Activated CD4-positive, alpha-beta T cell treated with anti-CD3 and anti-CD28 coated beads for 1 hour (primary cell): Measurements from ENCODE around the gene ZNF362.

Experiments
- DNase-seq: peaks from one replicate; pipeline ENCODE4 v3.0.0-alpha.2; 2020

The ZNF362 gene

DNA sequence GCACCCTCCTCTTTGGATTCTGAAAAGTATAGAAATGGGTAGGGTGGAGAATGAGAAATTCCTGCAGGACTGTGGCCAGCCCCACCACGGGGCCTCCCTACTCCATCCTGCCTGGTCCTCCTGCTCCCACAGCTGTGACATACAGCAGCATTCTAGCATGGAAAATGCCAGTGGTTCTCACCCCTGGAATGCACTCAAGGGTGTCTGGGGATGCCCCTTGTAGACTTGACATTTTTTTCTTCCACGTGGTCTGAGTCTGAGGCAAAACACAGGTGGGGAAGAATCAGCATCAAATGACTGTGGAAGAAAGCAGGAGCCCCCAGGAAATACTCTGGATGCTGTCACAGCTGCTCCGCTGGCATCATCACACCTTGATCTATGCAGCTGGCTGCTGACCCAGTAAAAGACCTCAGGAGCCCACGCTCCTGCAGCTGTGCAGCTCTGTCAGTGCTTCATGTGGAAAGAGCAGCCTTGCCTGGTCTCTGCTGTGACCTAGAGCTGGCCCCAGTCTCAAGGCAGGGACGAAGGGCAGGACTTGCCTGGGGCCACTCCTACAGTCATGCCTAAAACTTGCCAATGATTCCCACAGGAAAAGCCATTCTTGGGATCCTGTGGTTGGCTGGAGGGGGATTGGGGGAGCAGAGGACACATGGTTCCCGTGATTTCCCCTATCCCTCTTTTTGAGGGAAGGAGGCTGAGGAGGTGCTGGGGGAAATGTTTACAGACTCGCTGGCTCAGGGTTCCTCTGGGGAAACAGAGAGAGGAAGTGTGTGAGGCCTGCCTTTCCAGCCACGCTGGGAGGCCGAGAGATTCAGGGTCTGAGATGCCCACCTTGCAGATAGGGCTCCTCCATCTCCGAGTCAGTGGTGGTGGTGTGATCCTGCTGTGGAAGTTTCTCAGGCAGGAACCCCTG lies 75.4 kb downstream of the ZNF362 start:
- no peak for DNase-seq

GRCh38 chr1:33332357-33332789 lies 76.1 kb downstream of the ZNF362 start:
- DNase-seq, result no peak

DNA sequence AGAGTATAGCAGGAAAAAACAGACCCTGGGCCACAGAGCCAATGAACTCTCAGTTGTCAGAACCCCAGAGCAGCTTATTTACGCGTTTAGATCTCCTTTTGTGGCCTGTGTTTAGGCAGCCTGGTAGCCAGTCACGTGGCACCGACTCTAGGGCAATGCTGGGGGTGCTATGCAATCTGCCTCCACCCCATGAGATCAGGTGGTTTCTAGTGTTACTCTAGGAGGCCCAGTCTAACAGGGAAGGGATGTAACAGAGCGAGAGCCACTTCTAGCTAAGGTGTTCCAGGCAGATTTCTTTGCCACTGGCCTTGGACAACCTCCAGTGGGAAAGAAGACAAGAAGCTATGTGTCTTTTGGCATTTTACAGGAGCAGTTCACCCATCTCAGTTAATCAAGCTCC lies 76.6 kb downstream of the ZNF362 start:
- DNase-seq, result no peak

DNA sequence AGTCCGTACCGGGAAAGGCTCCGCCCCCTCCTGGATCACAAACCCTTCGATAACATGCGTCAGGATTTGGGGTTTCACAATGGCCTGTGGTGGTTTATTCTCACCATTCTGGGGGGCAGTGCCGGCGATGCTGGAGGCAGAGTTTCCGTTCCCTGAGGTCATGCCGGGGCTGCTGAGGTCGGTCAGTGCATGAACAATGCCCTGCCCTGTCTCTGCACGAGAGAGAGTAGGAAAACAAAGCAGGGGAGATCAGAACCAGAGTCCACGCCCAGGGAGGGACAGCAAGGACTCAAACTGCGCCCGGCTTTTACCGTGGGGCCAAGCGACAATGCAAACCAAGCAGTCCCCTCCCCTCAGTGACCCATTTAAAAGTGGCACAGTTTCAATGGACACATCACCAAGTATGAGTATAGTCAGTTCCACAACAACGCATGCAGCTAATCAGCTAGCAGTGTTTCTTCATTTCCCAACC lies 77.8 kb downstream of the ZNF362 start:
- no peak for DNase-seq

- no peak for DNase-seq
Measured at GRCh38 chr1:33335020-33335419, 78.7 kb downstream of the ZNF362 start.

- DNase-seq, result no peak
Measured at GRCh38 chr1:33336580-33336979, 80.3 kb downstream of the ZNF362 start.

GRCh38 chr1:33337441-33337840 lies 81.1 kb downstream of the ZNF362 start:
- DNase-seq, result no peak

DNA sequence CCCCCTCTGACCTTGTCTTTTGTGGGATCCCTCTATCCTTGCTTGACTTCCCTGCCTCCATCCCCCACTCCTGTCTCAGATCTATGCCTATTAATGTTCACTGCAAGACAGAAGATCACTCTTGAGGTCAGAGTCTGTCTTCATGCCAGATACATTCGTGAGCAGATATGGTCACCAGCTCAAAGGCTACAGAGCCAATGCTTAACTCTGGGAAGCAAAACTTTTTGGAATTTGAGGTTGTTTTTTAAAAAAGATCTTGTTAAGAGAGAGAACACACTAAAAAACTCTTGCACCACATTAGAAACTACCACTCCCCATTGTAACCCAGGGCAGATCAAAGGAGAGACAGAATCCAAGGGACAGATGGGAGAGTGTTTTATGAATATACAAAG lies 81.8 kb downstream of the ZNF362 start:
- no peak for DNase-seq

- DNase-seq, result no peak
Measured at GRCh38 chr1:33338440-33339211, 82.3 kb downstream of the ZNF362 start.

- no peak for DNase-seq
Measured at GRCh38 chr1:33339413-33339812, 83.1 kb downstream of the ZNF362 start.

DNA sequence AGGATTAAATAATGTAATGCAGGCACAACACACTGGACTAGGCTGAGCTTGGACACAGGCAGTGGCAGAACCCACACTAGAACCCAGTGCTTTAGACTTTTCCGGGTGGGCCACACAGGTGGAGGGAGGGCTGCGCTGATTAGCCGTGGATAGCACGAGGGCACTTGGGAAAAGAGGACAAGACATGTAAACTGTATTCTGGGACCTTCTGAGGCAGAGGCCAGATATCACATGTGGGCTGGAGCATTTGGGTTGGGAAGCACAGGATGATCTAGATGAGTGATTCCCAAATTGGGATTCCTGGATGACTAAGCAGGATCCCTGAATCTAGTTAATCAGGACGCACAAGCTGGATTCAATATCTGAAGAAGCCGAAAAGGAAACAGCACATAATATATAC lies 84.9 kb downstream of the ZNF362 start:
- no peak for DNase-seq

DNA sequence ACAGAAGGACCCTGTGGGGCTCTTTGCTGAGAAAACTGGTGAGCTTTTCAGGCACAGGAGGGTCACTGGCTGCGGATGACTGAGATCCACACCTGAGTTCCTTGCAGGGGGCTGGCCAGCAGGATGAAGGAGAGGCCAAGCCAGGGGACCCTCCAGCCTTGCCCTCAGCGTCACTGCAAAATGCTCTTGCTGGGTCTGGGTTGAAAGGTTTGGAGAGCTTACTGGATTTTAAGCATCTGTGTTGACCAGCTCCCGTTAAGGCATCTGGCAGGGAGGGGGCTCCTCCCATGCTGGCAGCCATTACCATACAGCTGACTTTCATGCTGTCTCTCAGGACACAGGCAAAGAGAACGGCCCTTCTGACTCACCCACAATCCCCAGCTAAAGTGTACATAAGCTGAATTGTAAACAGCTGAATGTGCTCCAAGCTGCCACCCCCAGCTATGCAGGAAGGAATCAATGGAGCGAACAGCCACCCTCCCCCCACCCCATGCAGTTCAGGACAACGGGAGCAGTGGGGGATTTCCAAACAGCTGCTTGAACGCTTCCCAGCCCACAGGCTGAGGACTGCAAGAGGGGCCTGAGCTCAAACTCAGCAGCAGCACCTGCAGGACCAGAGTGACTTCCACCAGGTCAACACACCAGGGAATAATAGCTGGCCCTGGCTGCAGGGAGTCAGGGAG lies 85.9 kb downstream of the ZNF362 start:
- DNase-seq, result no peak

- DNase-seq, result no peak
Measured at GRCh38 chr1:33343539-33343938, 87.2 kb downstream of the ZNF362 start.

- no peak for DNase-seq
Measured at GRCh38 chr1:33344896-33345560, 88.7 kb downstream of the ZNF362 start.

DNA sequence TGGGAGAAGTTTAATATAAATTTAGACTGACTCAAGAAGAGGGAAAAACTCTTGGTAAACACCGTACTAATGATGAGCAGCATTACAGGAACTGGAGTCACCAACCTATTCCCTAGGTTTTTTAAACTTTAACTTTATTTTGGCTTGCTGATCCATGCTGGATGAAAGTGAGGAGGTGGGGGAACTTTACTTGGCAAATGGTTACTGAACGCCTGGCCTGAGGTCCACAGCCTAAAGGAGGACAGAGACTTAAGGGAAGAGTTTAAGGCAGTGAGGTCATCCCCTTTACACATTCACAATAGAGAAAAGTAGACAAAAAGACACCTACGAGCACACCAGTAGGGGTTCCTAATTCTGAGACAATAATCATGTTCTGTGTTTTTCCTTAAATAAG lies 90.2 kb downstream of the ZNF362 start:
- DNase-seq, result no peak

- no peak for DNase-seq
Measured at GRCh38 chr1:33346927-33347649, 90.8 kb downstream of the ZNF362 start.

GRCh38 chr1:33347650-33347992 lies 91.3 kb downstream of the ZNF362 start:
- no peak for DNase-seq

DNA sequence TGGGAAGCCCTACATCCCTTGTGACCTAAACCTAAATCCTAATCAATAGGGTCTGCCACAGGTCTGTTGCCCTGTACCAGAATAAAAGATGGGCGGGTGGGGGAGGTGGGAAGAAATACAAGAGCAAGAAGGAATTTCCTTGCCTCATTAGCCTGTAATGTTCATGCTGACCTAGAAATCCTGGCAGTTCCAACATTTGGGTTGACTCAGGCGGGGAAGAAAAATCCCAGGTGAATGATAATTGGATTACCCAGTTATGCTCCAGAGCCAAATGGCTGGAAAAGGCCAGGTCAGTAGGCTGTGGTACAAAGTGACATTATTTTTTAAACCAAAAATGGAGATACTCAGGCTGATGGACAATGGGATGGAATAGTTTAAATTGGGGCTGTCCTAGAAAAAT lies 91.9 kb downstream of the ZNF362 start:
- DNase-seq, result no peak

GRCh38 chr1:33348676-33349080 lies 92.4 kb downstream of the ZNF362 start:
- DNase-seq, result no peak

GRCh38 chr1:33349081-33349759 lies 92.9 kb downstream of the ZNF362 start:
- DNase-seq, result peak; percentile 13

GRCh38 chr1:33349778-33350610 lies 93.7 kb downstream of the ZNF362 start:
- DNase-seq, result peak; percentile 66
